Spleen (tissue), 11 donors: Measurements from ENCODE around the gene SESTD1. TPM values are rescaled to one million over a fixed set of nuclear protein-coding genes. Genes with fewer than 3 reads are reported as not detected.
"Not testable (repeated sequence)": the region's sequence is repeated elsewhere in the genome, so short reads cannot be mapped to it uniquely, and the experiment has no call there.

Source experiments
- DNase-seq: peaks from one replicate; pipeline ENCODE4 v3.0.0-alpha.2; 2020
- H3K27ac ChIP-seq, 8 donors: fragments of 200-600 bp; sonication (generic) in 7 of 8; 1 replicate in 4 of 8; 2 replicates in 4 of 8; pipeline versions ENCODE4 v1.5.0 to v1.8.0; 2016 to 2021; ENCODE audit warnings: inconsistent platforms in 4 of 8, mild to moderate bottlenecking in 4 of 8, moderate library complexity in 1 of 8
- H3K27me3 ChIP-seq, 7 donors: fragments of 200-600 bp; sonication (generic) in 6 of 7; replicated peaks in 1 of 7; 1 replicate in 4 of 7; 2 replicates in 3 of 7; pipeline versions ENCODE4 v1.5.0 to v1.8.0; 2016 to 2021; ENCODE audit warnings: inconsistent platforms in 3 of 7, mild to moderate bottlenecking in 1 of 7
- H3K36me3 ChIP-seq, 6 donors: fragments of 200-600 bp; sonication (generic) in 5 of 6; 1 replicate in 4 of 6; 2 replicates in 2 of 6; pipeline versions ENCODE4 v1.5.0 to v1.8.0; 2016 to 2021; ENCODE audit warnings: inconsistent platforms in 2 of 6
- H3K4me1 ChIP-seq, 6 donors: fragments of 200-600 bp; sonication (generic) in 5 of 6; 1 replicate in 3 of 6; 2 replicates in 3 of 6; pipeline versions ENCODE4 v1.5.0 to v1.8.0; 2016 to 2021; ENCODE audit warnings: inconsistent platforms in 3 of 6
- H3K4me3 ChIP-seq, 8 donors: fragments of 200-600 bp; sonication (generic) in 7 of 8; 1 replicate in 4 of 8; 2 replicates in 4 of 8; pipeline versions ENCODE4 v1.5.0 to v1.8.0; 2016 to 2021; ENCODE audit warnings: inconsistent platforms in 4 of 8, mild to moderate bottlenecking in 4 of 8, moderate library complexity in 2 of 8
- H3K9me3 ChIP-seq, 8 donors: fragments of 200-600 bp; sonication (generic) in 7 of 8; 1 replicate in 4 of 8; 2 replicates in 4 of 8; pipeline versions ENCODE4 v1.5.0 to v1.8.0; 2016 to 2021; ENCODE audit warnings: inconsistent platforms in 4 of 8
- CTCF ChIP-seq, 11 experiments: fragments of 200-600 bp in 7 of 11; fragments of 450-650 bp in 4 of 11; sonication (generic) in 4 of 11; IDR thresholded peaks in 8 of 11; conservative IDR thresholded peaks in 3 of 11; 1 replicate in 7 of 11; 2 replicates in 4 of 11; pipeline versions ENCODE4 v1.4.0 to v1.8.0; 2016 to 2021; ENCODE audit warnings: antibody characterized with exemption in 11 of 11, inconsistent platforms in 4 of 11, mild to moderate bottlenecking in 1 of 11
- POLR2A ChIP-seq, 3 donors: fragments of 450-650 bp; IDR thresholded peaks; one replicate each; pipeline ENCODE4 v1.5.1; 2017; ENCODE audit warnings: antibody characterized with exemption in 3 of 3, mild to moderate bottlenecking in 1 of 3
- POLR2AphosphoS5 ChIP-seq, 3 donors: sonication (generic); formaldehyde crosslinking; IDR thresholded peaks; one replicate each; pipeline ENCODE4 v1.5.1; 2017; ENCODE audit warnings: antibody characterized with exemption in 3 of 3
- WGBS, 5 donors: extraction: QIAGEN DNeasy Blood & Tissue Kit in 3 of 5; methylation state at CpG; one replicate each; pipeline versions ENCODE4 v1.1.5 to v1.1.7; 2013 to 2018; 5-methylcytosine and 5-hydroxymethylcytosine counted together
- intact Hi-C: fragments of 100-400 bp; cut with DNase I; formaldehyde crosslinking; loops from one replicate; pipeline ENCODE4 v1.15.0; 2023; ENCODE audit warnings: low total_unique reads
- polyA plus RNA-seq, 3 donors: library from polyadenylated mRNA; stranded (reverse); fragments of 200-250 nt; gene quantifications; one replicate each; pipeline ENCODE4 v1.2.1, GENCODE V29; 2013
- total RNA-seq, 7 donors: library from RNA; depleted of rRNA in 3 of 7; stranded (reverse); fragments of >200 nt in 3 of 7; fragmentation: NEBNext Ultra II Directional in 4 of 7; extraction: Animal tissue kit (Norgen Biotek cat#: 25700) in 4 of 7; gene quantifications; one replicate each; pipeline versions ENCODE4 v1.1.0 to v1.2.1, GENCODE V29; 2016 to 2021
- donor health status: healthy with polysubstance abuse.
- donor health status: DM: no; HTN: no; CAD: no; lungs with moderate emphysema.
- donor health status: DM: no; HTN: no; CAD: no.
- donor health status: Bipolar disorder and iron deficiency.
- donor health status: healthy.
- donor health status: DM: no; HTN: no; CAD: no.
- donor health status: DM: yes; HTN: yes; CAD: no.

The SESTD1 gene
- total and polyA plus RNA-seq, 10 donors = 5.5 to 51.7 (median 24.1) TPM

- Histone ChIP-seq H3K27ac (no peak overlapping the region), H3K9me3 (peaks cover 0 to 11% (median 0%) of the 10 kb centered on the region in 8 donors), H3K4me3 (no peak overlapping the region), H3K27me3 (no peaks in the 10 kb centered on the region), H3K4me1 (peaks cover 0 to 23% (median 12%) of the 10 kb centered on the region in 6 donors), H3K36me3 (no peaks in the 10 kb centered on the region)
- 97 to 100% (median 100%) methylated on average over 1 of the region's 1 CpG for WGBS, 5 donors
- no peak for DNase-seq
- intact Hi-C loops = no loop called here
- TF ChIP-seq POLR2AphosphoS5 (IDR thresholded peaks at IDR 0.05) (no peak), CTCF (IDR thresholded peaks at IDR 0.05 in 8 of 11, conservative IDR thresholded peaks at IDR 0.05 in 3 of 11) (no peak), POLR2A (IDR thresholded peaks at IDR 0.05) (no peak)
These were observed 167.5 kb downstream of the SESTD1 start for GRCh38 chr2:179097131-179097530.

- Histone ChIP-seq H3K27me3 (no peaks in the 10 kb centered on the region), H3K4me1 (peaks cover 0 to 23% (median 12%) of the 10 kb centered on the region in 6 donors), H3K36me3 (no peaks in the 10 kb centered on the region), H3K27ac (peak overlapping the region in 3 of 8 donors; percentile 0 to 20 (median 9)), H3K4me3 (no peak overlapping the region), H3K9me3 (peaks cover 0 to 11% (median 0%) of the 10 kb centered on the region in 8 donors)
- WGBS, 5 donors = 19 to 32% (median 27%) methylated on average over 3 of the region's 3 CpGs
- no peak for DNase-seq
- intact Hi-C loops = no loop called here
- TF ChIP-seq POLR2A (IDR thresholded peaks at IDR 0.05) = no peak
- peak in 1 of 3 donors; percentile 10 for TF ChIP-seq POLR2AphosphoS5 (IDR thresholded peaks at IDR 0.05)
- TF ChIP-seq CTCF (IDR thresholded peaks at IDR 0.05 in 8 of 11, conservative IDR thresholded peaks at IDR 0.05 in 3 of 11) = no peak
These were observed 168.5 kb downstream of the SESTD1 start for GRCh38 chr2:179096090-179096489.

GRCh38 chr2:179092912-179093311, 171.7 kb downstream of the SESTD1 start:
- WGBS, 5 donors = 90 to 98% (median 96%) methylated on average over 4 of the region's 4 CpGs
- H3K27ac ChIP-seq, H3K27me3 ChIP-seq, intact Hi-C loops, H3K4me3 ChIP-seq, DNase-seq, H3K36me3 ChIP-seq: not testable (repeated sequence)
- Histone ChIP-seq H3K4me1 (peaks cover 0 to 23% (median 12%) of the 10 kb centered on the region in 6 donors), H3K9me3 (peaks cover 0 to 11% (median 0%) of the 10 kb centered on the region in 8 donors)

GRCh38 chr2:179082697-179083096, 181.9 kb downstream of the SESTD1 start:
- Histone ChIP-seq H3K27ac (no peak overlapping the region), H3K36me3 (no peaks in the 10 kb centered on the region), H3K9me3 (peaks cover 0 to 23% (median 14%) of the 10 kb centered on the region in 8 donors), H3K4me1 (no peaks in the 10 kb centered on the region), H3K27me3 (no peaks in the 10 kb centered on the region), H3K4me3 (no peak overlapping the region)
- WGBS, 5 donors = 69 to 100% (median 93%) methylated on average over 2 of the region's 2 CpGs
- no peak for TF ChIP-seq POLR2AphosphoS5 (IDR thresholded peaks at IDR 0.05)
- no peak for TF ChIP-seq CTCF (IDR thresholded peaks at IDR 0.05 in 8 of 11, conservative IDR thresholded peaks at IDR 0.05 in 3 of 11)
- TF ChIP-seq POLR2A (IDR thresholded peaks at IDR 0.05) = no peak
- no peak for DNase-seq
- intact Hi-C loops = no loop called here

- no peak overlapping the region for H3K27ac ChIP-seq
- H3K27me3 ChIP-seq = no peaks in the 10 kb centered on the region
- H3K36me3 ChIP-seq = no peaks in the 10 kb centered on the region
- intact Hi-C loops = no loop called here
- H3K4me1 ChIP-seq = no peaks in the 10 kb centered on the region
- H3K4me3 ChIP-seq = no peak overlapping the region
- H3K9me3 ChIP-seq = peaks cover 0 to 31% (median 22%) of the 10 kb centered on the region in 8 donors
- DNase-seq = no peak
- TF ChIP-seq CTCF (IDR thresholded peaks at IDR 0.05 in 8 of 11, conservative IDR thresholded peaks at IDR 0.05 in 3 of 11) (no peak), POLR2AphosphoS5 (IDR thresholded peaks at IDR 0.05) (no peak), POLR2A (IDR thresholded peaks at IDR 0.05) (no peak)
These were observed 182.7 kb downstream of the SESTD1 start for GRCh38 chr2:179081954-179082353.
